ENCODE results near the gene P2RX5.
"Not testable (repeated sequence)": the region's sequence is repeated elsewhere in the genome, so short reads cannot be mapped to it uniquely, and the experiment has no call there.

Gene P2RX5

GRCh38 chr17:3695723-3696411 is at the start of gene P2RX5:
Gene P2RX5 (minus strand): TSS chr17:3696155. CDS start chr17:3696005, 150 bp downstream.
- no peak for DNase-seq

- no peak for DNase-seq
These were observed 49.1 kb upstream of the P2RX5 start for GRCh38 chr17:3745071-3745470.

GRCh38 chr17:3744014-3744413 is 48.1 kb upstream of the P2RX5 start:
- DNase-seq: no peak

- no peak for DNase-seq
These were observed 44.7 kb upstream of the P2RX5 start for GRCh38 chr17:3740611-3741073.

GRCh38 chr17:3739422-3740124 is 43.6 kb upstream of the P2RX5 start:
- DNase-seq: peak; percentile 37

GRCh38 chr17:3738562-3739295 is 42.8 kb upstream of the P2RX5 start:
- peak; percentile 80 for DNase-seq

- DNase-seq: peak; percentile 23
These were observed 39.6 kb upstream of the P2RX5 start for GRCh38 chr17:3735515-3735914.

- DNase-seq: not testable (repeated sequence)
These were observed 38.9 kb upstream of the P2RX5 start for GRCh38 chr17:3734911-3735276.

GRCh38 chr17:3732210-3732621 is 36.3 kb upstream of the P2RX5 start:
- DNase-seq: no peak

- no peak for DNase-seq
These were observed 35.0 kb upstream of the P2RX5 start for GRCh38 chr17:3730881-3731429.

GRCh38 chr17:3729881-3730280 is 33.9 kb upstream of the P2RX5 start:
- DNase-seq: peak; percentile 32

GRCh38 chr17:3728099-3728498 is 32.1 kb upstream of the P2RX5 start:
- not testable (repeated sequence) for DNase-seq

GRCh38 chr17:3727041-3727440 is 31.1 kb upstream of the P2RX5 start:
- no peak for DNase-seq

GRCh38 chr17:3724378-3725077 is 28.6 kb upstream of the P2RX5 start:
- DNase-seq: no peak

- DNase-seq: peak; percentile 97
These were observed 27.8 kb upstream of the P2RX5 start, which contains the start of gene HASPIN for GRCh38 chr17:3723556-3724377. Gene HASPIN (plus strand): TSS chr17:3723903. CDS start chr17:3723936, 33 bp downstream.

- DNase-seq: peak; percentile 61
These were observed 27.2 kb upstream of the P2RX5 start for GRCh38 chr17:3723188-3723555.

GRCh38 chr17:3722716-3723115 is 26.8 kb upstream of the P2RX5 start:
- DNase-seq: no peak

GRCh38 chr17:3719265-3719664 is 23.3 kb upstream of the P2RX5 start:
- DNase-seq: no peak

- no peak for DNase-seq
These were observed 22.2 kb upstream of the P2RX5 start for GRCh38 chr17:3718201-3718600.

GRCh38 chr17:3715296-3715695 is 19.3 kb upstream of the P2RX5 start:
- DNase-seq: no peak

GRCh38 chr17:3712811-3713463 is 17.0 kb upstream of the P2RX5 start:
- DNase-seq: no peak

All from NCI-H82 (cell line).